Stimulated activated naive B cell treated with anti-CD40 and anti-IgM and Interleukin-4, amounts not matched to agents 10 μg/mL and 1 μg/mL and 100 μg/mL, for 72 hours (primary cell): ENCODE data around the gene COG4.

Source experiments
- ATAC-seq, 2 donors: fragments of 150-1000 bp; cut with Tn5 transposase; replicated peaks; 2 replicates each; pipeline ENCODE4 v1.10.0; 2021; ENCODE audit warnings: moderate library complexity in 1 of 2
- DNase-seq: peaks from one replicate; pipeline ENCODE4 v3.0.0; 2021
- H3K27ac Mint-ChIP-seq: one replicate; pipeline ENCODE4 v1.8.0; 2022; ENCODE audit warnings: mild to moderate bottlenecking, mixed read lengths
- H3K27me3 Mint-ChIP-seq, 2 donors: one replicate each; pipeline ENCODE4 v1.8.0; 2022; ENCODE audit warnings: mixed read lengths in 2 of 2
- H3K36me3 Mint-ChIP-seq, 2 donors: one replicate each; pipeline ENCODE4 v1.8.0; 2022; ENCODE audit warnings: mixed read lengths in 2 of 2, mild to moderate bottlenecking in 1 of 2
- H3K4me1 Mint-ChIP-seq, 2 donors: one replicate each; pipeline ENCODE4 v1.8.0; 2022; ENCODE audit warnings: mixed read lengths in 2 of 2, mild to moderate bottlenecking in 1 of 2
- H3K4me3 Mint-ChIP-seq, 2 donors: one replicate each; pipeline ENCODE4 v1.8.0; 2022; ENCODE audit warnings: mild to moderate bottlenecking in 2 of 2, mixed read lengths in 2 of 2, moderate library complexity in 1 of 2
- H3K9me3 Mint-ChIP-seq, 2 donors: one replicate each; pipeline ENCODE4 v1.8.0; 2022; ENCODE audit warnings: mixed read lengths in 2 of 2, mild to moderate bottlenecking in 1 of 2

Gene COG4

DNA sequence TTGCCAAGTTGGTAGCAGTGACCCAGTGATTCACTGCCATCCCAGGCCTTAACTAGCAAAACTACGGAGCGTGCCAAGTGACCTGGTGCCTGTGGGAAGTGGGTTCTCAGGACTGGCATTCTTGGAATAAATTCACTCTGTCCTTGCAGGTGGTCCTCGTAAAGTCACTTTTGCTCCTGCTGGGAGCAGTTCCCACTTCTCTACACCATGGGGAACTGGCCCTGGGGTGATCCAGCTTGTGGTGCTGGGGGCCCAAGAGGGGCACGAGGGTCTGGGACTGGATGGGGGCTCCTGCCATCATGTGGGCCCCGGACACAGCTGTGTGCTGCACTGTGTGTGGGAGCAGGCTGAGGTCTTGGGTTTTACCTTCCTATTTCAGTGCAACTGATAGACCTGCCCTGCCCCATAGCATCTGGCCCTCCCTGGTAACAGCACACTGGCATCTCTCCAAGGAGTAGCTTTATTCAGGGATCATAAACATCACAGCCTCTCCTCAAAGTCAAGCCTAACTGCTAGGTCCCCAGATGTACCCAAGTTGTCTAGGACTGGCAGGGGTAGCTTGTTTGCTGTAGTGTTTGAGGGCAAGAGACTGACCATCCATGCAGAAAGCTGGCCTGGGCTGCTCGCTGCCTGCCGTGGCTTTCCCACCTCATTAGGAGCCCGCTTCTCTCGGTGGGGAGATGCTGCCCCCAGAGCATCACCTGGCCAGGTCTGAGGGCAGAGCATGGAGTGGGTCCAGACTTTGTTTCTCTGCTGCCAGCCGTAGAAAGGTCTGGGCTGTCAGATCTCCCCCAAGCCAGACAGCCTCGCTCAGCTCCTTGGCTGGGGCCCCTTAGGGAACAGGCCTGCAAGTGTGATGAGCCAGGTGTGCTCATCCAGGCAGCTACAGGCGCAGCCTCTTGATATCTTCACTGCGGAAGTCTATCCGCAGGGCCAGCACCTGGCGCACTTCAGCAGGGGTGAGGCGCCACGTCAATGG, 42.9 kb downstream of the COG4 start:
- Mint-ChIP-seq H3K36me3 (peaks cover 29 to 47% of the 10 kb centered on the region in 2 donors), H3K4me1 (peaks cover 19 to 37% of the 10 kb centered on the region in 2 donors), H3K27me3 (no peaks in the 10 kb centered on the region), H3K4me3 (no peak overlapping the region), H3K27ac (no peak overlapping the region), H3K9me3 (no peaks in the 10 kb centered on the region)
- ATAC-seq, result no peak
- no peak for DNase-seq

DNA sequence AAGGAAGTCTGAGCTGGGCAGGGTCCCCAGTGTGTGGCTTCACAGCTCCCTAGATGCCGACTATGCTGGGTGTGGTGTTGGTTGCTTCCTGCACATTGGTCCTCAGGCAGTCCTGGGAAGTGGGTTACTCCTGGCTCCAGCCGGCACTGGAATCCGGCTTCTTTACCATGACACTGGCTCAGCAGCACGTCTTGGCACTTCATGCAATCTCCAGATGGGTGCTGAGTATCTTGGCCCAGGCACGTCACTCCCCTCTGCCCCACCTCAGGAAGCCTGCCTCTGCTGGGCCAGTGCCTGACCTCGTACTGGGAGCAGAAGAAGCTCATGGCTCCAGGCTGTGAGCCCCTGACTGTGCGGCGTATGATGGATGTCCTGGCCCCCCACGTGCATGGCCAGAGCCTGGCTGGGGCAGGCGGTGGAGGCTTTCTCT, 44.4 kb downstream of the COG4 start:
- peak overlapping the region; percentile 59 for H3K27ac Mint-ChIP-seq
- no peak overlapping the region for H3K4me3 Mint-ChIP-seq
- DNase-seq (no peak), ATAC-seq (no peak)
- no peaks in the 10 kb centered on the region for H3K27me3 Mint-ChIP-seq
- peaks cover 33 to 50% of the 10 kb centered on the region in 2 donors for H3K36me3 Mint-ChIP-seq
- H3K4me1 Mint-ChIP-seq, result peaks cover 19 to 37% of the 10 kb centered on the region in 2 donors
- H3K9me3 Mint-ChIP-seq, result no peaks in the 10 kb centered on the region

DNA sequence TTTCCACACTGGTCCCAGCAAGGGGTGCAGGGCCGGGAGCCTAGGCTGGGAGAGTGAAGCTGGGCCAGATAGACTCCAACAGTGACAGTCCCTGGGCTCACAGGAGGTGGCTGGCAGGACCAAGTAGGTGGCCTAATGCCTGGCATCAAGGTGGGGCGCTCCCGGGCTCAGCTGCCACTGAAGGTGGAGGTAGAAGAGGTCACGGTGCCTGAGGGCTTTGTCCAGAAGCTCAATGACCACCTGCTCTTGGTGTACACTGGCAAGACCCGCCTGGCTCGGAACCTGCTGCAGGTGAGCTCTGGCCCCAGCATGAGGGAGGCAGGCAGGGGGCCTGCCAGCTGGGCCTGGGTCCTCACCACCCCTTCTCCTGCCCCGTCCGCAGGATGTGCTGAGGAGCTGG, 45.2 kb downstream of the COG4 start:
- Mint-ChIP-seq H3K4me1 (peaks cover 19 to 37% of the 10 kb centered on the region in 2 donors), H3K27ac (peak overlapping the region; percentile 90), H3K36me3 (peaks cover 36 to 53% of the 10 kb centered on the region in 2 donors), H3K27me3 (no peaks in the 10 kb centered on the region), H3K9me3 (no peaks in the 10 kb centered on the region), H3K4me3 (no peak overlapping the region)
- no peak for DNase-seq
- no peak for ATAC-seq

DNA sequence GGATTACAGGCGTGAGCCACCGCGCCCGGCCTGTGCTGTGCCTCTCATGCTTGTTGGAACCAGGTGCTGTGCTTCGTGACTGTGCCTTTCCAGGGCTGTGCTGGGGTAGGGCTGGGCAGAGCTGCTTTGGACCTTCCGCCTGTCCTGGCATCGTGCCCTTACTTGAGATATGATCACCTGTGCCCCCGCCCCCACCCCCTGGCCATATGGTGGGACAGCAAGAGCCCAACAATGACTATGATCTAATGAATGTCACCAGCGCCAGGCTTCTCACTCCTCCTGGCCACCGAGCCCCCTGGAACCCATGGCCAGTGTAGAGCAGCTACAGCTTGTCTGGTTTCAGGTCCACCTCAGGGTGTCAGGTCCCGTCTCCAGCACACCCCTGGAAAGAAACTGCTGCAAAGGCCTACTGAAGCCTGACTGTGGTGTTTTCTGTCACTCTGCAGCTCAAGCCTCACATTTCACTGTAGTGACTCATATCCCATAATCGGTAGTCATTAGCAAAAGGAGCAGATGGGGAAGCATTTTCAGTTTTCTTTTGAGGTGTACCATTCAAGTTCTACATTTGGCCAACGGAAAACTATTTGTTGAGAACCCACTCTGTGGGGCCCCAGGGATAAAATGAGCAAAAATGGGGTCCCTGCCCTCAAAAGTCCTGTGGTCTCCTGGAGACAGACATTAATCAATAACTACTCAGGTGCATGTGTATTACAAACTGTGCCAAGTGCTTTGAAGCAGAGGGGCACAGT, 46.9 kb downstream of the COG4 start:
- no peaks in the 10 kb centered on the region for H3K9me3 Mint-ChIP-seq
- DNase-seq (peak; percentile 63), ATAC-seq (peak; percentile 95 to 96)
- peaks cover 30 to 42% of the 10 kb centered on the region in 2 donors for H3K36me3 Mint-ChIP-seq
- H3K4me1 Mint-ChIP-seq, result peaks cover 19 to 37% of the 10 kb centered on the region in 2 donors
- H3K27ac Mint-ChIP-seq, result peak overlapping the region; percentile 91
- no peaks in the 10 kb centered on the region for H3K27me3 Mint-ChIP-seq
- peak overlapping the region; percentile 52 to 63 for H3K4me3 Mint-ChIP-seq

DNA sequence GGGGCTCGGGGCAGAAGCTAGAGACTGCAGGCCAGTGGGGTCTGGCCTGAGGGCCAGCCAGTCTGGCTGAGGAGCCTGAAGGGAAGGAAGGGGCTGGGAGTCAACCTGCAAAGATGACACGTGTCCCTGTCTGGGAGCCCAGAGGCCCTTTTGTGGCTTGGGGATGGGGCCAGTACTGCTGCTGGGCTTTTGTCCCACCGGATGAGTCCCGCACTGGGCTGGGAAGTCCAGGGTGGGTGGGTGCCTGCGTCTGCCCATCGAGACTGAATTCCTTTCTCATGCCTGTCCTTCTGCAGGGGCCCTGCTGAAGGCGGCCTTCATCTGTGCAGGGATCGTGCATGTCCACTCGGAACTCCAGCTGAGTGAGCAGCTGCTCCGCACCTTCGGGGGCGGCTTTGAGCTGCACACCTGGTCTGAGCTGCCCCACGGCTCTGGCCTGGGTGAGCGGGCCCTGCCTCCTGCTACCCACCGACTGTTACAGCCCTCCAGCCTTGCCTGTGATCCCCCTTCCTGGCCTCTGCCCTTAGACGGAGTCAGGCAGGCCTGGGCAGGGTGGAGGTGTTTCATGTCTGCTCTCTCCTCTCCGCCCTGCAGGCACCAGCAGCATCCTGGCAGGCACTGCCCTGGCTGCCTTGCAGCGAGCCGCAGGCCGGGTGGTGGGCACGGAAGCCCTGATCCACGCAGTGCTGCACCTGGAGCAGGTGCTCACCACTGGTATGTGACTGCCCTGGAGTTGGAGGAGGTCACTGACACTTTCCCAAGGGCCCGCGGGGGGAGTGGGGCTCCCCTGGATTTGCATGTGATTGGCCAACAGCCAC, 48.1 kb downstream of the COG4 start:
- no peak for DNase-seq
- Mint-ChIP-seq H3K36me3 (peaks cover 24 to 39% of the 10 kb centered on the region in 2 donors), H3K9me3 (no peaks in the 10 kb centered on the region), H3K4me3 (no peak overlapping the region), H3K4me1 (peaks cover 19 to 37% of the 10 kb centered on the region in 2 donors), H3K27ac (peak overlapping the region; percentile 9), H3K27me3 (no peaks in the 10 kb centered on the region)
- no peak for ATAC-seq

DNA sequence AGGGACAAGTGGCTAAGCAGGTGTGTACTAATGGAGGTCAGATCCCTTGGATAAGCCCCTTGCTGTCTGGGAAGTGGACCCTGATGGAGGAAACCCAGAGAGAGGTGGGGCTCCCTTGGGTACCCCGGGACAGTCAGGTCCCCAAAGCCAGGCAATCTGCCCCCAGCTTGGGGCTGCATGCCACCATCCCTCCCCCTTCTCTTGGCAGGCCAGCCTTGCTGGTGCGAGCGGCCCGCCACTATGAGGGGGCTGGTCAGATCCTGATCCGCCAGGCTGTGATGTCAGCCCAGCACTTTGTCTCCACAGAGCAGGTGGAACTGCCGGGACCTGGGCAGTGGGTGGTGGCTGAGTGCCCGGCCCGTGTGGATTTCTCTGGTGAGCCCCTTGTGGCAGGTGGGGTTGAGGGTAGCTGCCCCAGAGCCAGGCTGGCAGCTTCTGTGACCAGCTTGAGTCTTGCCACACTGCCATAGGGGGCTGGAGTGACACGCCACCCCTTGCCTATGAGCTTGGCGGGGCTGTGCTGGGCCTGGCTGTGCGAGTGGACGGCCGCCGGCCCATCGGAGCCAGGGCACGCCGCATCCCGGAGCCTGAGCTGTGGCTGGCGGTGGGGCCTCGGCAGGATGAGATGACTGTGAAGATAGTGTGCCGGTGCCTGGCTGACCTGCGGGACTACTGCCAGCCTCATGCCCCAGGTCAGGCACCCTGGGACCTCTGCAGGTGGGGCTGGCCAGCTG, 48.9 kb downstream of the COG4 start:
- ATAC-seq (no peak), DNase-seq (no peak)
- peaks cover 19 to 37% of the 10 kb centered on the region in 2 donors for H3K4me1 Mint-ChIP-seq
- no peak overlapping the region for H3K4me3 Mint-ChIP-seq
- H3K27me3 Mint-ChIP-seq, result no peaks in the 10 kb centered on the region
- H3K36me3 Mint-ChIP-seq, result peaks cover 24 to 40% of the 10 kb centered on the region in 2 donors
- H3K27ac Mint-ChIP-seq, result peak overlapping the region; percentile 22
- no peaks in the 10 kb centered on the region for H3K9me3 Mint-ChIP-seq

DNA sequence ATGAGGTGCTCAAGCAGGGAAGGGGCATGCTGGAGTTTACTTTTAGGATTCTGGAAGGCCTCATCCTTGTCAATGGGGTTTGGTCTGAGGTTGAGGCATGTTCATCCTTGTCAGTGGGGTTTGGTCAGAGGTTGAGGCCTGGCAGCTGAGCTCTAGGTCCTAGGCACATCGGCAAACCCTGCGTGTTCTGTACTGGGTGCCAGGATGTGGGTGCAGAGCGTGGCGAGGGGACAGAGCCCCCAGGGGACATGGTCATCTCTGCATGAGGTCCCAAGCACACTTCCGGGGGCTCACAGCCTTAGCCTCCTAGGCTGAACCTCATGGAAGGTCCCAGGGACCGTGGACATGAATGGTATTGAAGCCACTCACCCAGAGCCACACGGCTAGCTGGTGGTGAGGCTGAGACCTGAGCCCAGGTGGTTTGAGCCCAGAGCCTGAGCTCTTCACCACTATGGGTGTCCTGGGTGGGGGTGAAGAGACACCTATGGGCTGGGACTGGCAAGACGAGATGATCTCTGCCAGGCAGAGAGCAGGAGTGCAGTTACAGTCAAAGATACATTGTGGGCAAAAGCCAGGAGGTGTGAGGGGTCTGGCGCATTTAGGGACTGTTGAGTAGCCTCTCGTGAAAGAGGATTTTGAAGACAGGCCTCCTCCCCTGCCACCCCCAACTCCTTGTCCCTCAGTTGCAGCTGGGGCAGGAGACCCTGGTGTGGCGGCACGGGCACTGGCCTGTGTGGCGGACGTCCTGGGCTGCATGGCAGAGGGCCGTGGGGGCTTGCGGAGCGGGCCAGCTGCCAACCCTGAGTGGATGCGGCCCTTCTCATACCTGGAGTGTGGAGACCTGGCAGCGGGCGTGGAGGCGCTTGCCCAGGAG, 49.7 kb downstream of the COG4 start:
- no peak for DNase-seq
- H3K27me3 Mint-ChIP-seq, result no peaks in the 10 kb centered on the region
- peaks cover 16 to 32% of the 10 kb centered on the region in 2 donors for H3K4me1 Mint-ChIP-seq
- H3K4me3 Mint-ChIP-seq, result no peak overlapping the region
- peak overlapping the region; percentile 47 for H3K27ac Mint-ChIP-seq
- no peaks in the 10 kb centered on the region for H3K9me3 Mint-ChIP-seq
- ATAC-seq, result no peak
- peaks cover 24 to 40% of the 10 kb centered on the region in 2 donors for H3K36me3 Mint-ChIP-seq

DNA sequence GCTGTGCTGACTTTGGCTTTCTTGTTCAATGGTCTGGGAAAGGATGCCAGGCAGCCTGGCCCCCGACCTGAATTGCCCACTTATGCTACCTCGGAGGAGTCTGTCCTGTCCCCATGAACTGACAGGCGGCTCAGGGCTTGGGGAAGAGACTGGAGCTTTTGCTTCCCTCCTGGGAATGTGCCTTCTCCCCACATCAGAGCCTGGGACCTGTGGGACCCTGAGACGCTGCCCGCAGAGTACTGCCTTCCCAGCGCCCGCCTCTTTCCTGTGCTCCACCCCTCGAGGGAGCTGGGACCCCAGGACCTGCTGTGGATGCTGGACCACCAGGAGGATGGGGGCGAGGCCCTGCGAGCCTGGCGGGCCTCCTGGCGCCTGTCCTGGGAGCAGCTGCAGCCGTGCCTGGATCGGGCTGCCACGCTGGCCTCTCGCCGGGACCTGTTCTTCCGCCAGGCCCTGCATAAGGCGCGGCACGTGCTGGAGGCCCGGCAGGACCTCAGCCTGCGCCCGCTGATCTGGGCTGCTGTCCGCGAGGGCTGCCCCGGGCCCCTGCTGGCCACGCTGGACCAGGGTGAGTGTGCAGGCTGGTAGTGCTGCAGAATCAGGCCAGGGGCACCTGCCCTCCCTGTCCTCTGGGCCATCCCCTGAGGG, 50.4 kb downstream of the COG4 start:
- Mint-ChIP-seq H3K4me1 (peaks cover 10 to 24% of the 10 kb centered on the region in 2 donors), H3K27me3 (no peaks in the 10 kb centered on the region), H3K4me3 (no peak overlapping the region), H3K36me3 (peaks cover 19 to 32% of the 10 kb centered on the region in 2 donors), H3K9me3 (no peaks in the 10 kb centered on the region), H3K27ac (no peak overlapping the region)
- DNase-seq (no peak), ATAC-seq (no peak)

DNA sequence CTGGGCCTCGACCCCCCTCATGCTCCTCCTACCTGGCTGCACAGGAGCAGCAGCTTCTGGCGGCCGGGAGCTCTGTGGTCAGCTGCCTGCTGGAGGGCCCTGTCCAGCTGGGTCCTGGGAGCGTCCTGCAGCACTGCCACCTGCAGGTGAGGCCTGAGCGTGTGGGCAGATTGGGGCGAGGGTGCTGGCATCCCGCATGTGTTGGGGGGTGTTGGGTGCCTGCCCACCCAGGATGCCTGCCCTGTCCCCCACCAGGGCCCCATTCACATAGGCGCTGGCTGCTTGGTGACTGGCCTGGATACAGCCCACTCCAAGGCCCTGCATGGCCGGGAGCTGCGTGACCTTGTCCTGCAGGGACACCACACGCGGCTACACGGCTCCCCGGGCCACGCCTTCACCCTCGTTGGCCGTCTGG, 52.4 kb downstream of the COG4 start:
- Mint-ChIP-seq H3K4me1 (peaks cover 0 to 5% of the 10 kb centered on the region in 2 donors), H3K4me3 (no peak overlapping the region), H3K36me3 (peaks cover 19 to 28% of the 10 kb centered on the region in 2 donors), H3K27ac (no peak overlapping the region), H3K9me3 (no peaks in the 10 kb centered on the region), H3K27me3 (no peaks in the 10 kb centered on the region)
- DNase-seq, result no peak
- no peak for ATAC-seq

DNA sequence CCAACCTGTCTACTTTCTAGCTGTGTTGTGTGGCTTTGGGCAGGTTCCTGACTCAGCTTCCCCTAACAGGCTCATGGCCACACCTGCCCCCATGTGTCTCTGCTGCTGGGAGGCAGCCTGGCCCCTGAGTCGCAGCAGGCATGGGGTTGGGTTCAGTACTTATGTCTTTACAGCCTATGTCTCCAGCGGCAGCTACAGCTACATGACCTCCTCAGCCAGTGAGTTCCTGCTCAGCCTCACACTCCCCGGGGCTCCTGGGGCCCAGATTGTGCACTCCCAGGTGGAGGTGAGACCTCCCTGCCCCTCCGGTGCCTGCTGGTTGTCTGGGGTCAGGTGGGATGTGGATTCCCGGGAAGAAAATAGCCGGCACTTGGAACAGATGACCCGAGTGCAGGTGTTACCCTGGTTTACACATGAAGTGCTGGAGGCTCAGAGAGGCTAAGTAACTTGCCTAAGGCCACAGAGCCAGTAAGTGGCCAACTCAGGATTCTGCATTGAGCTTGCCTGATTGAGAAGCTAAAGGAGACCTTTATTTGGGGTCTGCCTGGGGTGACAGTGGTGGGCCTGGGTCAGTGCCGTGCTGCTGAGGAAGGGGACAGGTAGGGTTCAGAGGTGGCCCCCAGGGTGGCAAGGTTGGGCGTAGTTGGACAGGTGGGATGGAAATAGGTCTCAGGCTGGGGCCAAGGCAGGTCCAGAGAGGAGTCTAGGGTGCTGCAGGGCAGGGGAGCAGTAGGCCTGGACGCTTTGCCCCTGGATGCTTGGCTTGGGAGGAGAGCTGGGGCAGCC, 53.0 kb downstream of the COG4 start:
- peaks cover 19 to 25% of the 10 kb centered on the region in 2 donors for H3K36me3 Mint-ChIP-seq
- H3K9me3 Mint-ChIP-seq, result no peaks in the 10 kb centered on the region

DNA sequence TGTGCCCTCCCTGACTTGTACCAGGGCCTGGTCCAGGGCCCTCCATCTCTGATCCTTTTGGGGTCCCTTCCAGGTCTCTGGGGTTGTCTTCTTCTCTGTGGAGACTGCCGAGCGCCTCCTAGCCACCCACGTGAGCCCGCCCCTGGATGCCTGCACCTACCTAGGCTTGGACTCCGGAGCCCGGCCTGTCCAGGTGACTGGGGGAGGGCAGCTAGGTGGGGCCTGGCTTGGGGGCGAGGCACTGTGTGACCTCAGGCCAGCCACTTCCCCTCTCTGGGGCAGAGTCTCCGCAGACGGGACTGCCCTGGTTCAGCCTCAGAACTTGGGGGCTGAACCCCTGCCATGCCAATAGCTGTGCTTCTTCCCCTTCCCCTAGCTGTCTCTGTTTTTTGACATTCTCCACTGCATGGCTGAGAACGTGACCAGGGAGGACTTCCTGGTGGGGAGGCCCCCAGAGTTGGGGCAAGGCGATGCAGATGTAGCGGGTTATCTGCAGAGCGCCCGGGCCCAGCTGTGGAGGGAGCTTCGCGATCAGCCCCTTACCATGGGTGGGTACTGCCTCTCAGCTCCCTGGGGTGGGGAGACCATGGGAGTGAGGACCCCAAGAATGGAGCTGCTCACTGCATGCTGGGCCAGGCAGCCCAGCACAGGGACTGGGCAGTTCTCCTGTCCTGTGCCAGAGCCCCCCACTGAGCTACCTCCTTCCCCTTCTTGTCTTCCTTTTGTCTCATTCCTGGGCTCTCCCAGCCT, 54.4 kb downstream of the COG4 start:
- ATAC-seq, result no peak
- Mint-ChIP-seq H3K9me3 (no peaks in the 10 kb centered on the region), H3K36me3 (peaks cover 22 to 26% of the 10 kb centered on the region in 2 donors), H3K4me1 (no peaks in the 10 kb centered on the region), H3K4me3 (no peak overlapping the region), H3K27ac (no peak overlapping the region), H3K27me3 (no peaks in the 10 kb centered on the region)
- DNase-seq, result no peak

More for the DNA sequence above, 53.0 kb downstream of the COG4 start:
- DNase-seq (no peak), ATAC-seq (no peak)
- H3K4me3 Mint-ChIP-seq, result no peak overlapping the region
- H3K4me1 Mint-ChIP-seq, result no peaks in the 10 kb centered on the region
- no peak overlapping the region for H3K27ac Mint-ChIP-seq
- no peaks in the 10 kb centered on the region for H3K27me3 Mint-ChIP-seq
